HL-60 (cell line): Measurements from ENCODE around the gene DPYSL5.

ENCODE experiments used
- DNase-seq, 2 experiments: peaks; one replicate each; pipeline ENCODE4 v3.0.0-alpha.2; 2010 to 2020; ENCODE audit warnings: low read depth in 1 of 2, low spot score in 1 of 2
- H3K27ac ChIP-seq: fragments of 250-450 bp; sonication (Bioruptor Pico); replicated peaks from 2 replicates; pipeline ENCODE4 v1.5.1; 2020; ENCODE audit warnings: mild to moderate bottlenecking, moderate library complexity
- H3K27me3 ChIP-seq: fragments of 250-450 bp; sonication (Bioruptor Pico); 2 replicates; pipeline ENCODE4 v1.5.1; 2021; ENCODE audit warnings: mild to moderate bottlenecking, moderate library complexity; ENCODE audit not compliant: insufficient read depth, poor library complexity, severe bottlenecking
- H3K4me3 ChIP-seq: replicated peaks from 2 replicates; pipeline ENCODE4 v1.5.1; 2011; ENCODE audit warnings: mild to moderate bottlenecking, control low read depth, low read length; ENCODE audit not compliant: insufficient read depth
- GABPA ChIP-seq: IDR thresholded peaks from 2 replicates; pipeline ENCODE4 v1.6.1; 2012; ENCODE audit warnings: low read depth
- POLR2AphosphoS5 ChIP-seq: IDR thresholded peaks from 2 replicates; pipeline ENCODE4 v1.6.1; 2012; ENCODE audit warnings: low read depth
- REST ChIP-seq: IDR thresholded peaks from 2 replicates; pipeline ENCODE4 v1.6.1; 2012; ENCODE audit warnings: low read depth; ENCODE audit not compliant: insufficient replicate concordance
- SPI1 ChIP-seq: IDR thresholded peaks from 2 replicates; pipeline ENCODE4 v1.6.1; 2012; ENCODE audit warnings: low read depth, mild to moderate bottlenecking, borderline replicate concordance
- TF ChIP-seq, protein P1 (sequence below): IDR thresholded peaks from one replicate; pipeline ENCODE4 v1.5.1; 2011; ENCODE audit warnings: low read length, control low read depth, inconsistent platforms; ENCODE audit not compliant: insufficient read depth

The DPYSL5 gene

GRCh38 chr2:26887151-26887550 lies 39.2 kb downstream of the DPYSL5 start:
- Histone ChIP-seq H3K27ac (peak overlapping the region; percentile 59), H3K4me3 (no peak overlapping the region), H3K27me3 (no peaks in the 10 kb centered on the region)
- TF ChIP-seq GABPA (peak; percentile 55; the same call in 1 of the 2 replicates), POLR2AphosphoS5 (peak; percentile 81), REST (no peak), SPI1 (peak; percentile 100)
- TF ChIP-seq, protein P1, sequence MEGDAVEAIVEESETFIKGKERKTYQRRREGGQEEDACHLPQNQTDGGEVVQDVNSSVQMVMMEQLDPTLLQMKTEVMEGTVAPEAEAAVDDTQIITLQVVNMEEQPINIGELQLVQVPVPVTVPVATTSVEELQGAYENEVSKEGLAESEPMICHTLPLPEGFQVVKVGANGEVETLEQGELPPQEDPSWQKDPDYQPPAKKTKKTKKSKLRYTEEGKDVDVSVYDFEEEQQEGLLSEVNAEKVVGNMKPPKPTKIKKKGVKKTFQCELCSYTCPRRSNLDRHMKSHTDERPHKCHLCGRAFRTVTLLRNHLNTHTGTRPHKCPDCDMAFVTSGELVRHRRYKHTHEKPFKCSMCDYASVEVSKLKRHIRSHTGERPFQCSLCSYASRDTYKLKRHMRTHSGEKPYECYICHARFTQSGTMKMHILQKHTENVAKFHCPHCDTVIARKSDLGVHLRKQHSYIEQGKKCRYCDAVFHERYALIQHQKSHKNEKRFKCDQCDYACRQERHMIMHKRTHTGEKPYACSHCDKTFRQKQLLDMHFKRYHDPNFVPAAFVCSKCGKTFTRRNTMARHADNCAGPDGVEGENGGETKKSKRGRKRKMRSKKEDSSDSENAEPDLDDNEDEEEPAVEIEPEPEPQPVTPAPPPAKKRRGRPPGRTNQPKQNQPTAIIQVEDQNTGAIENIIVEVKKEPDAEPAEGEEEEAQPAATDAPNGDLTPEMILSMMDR: no peak
- DNase-seq: peak; percentile 3 to 96

DNA sequence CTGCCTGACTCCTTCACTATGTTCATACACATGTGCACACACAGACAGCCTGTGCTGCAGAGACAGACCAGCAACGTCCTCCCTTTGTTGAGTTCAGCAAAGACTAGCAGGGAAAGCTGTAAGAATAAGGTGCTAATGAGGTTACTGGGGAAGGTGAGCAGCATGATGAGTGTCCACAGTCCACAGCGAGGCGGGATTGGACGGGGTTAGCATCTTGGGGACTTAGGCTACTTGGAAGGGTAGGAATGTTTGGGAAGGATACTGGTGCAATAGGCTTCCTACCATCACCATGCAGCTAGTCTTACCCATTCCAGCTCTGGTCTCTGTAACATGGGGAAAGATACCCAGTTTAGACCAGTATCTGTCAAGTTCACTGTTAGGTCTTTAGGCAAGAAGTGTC lies 41.9 kb downstream of the DPYSL5 start:
- no peak for TF ChIP-seq GABPA
- no peak for TF ChIP-seq REST
- no peak for TF ChIP-seq POLR2AphosphoS5
- TF ChIP-seq SPI1: no peak
- TF ChIP-seq, protein P1: no peak
- Histone ChIP-seq H3K27me3 (no peaks in the 10 kb centered on the region), H3K27ac (no peak overlapping the region), H3K4me3 (no peak overlapping the region)
- DNase-seq: no peak

DNA sequence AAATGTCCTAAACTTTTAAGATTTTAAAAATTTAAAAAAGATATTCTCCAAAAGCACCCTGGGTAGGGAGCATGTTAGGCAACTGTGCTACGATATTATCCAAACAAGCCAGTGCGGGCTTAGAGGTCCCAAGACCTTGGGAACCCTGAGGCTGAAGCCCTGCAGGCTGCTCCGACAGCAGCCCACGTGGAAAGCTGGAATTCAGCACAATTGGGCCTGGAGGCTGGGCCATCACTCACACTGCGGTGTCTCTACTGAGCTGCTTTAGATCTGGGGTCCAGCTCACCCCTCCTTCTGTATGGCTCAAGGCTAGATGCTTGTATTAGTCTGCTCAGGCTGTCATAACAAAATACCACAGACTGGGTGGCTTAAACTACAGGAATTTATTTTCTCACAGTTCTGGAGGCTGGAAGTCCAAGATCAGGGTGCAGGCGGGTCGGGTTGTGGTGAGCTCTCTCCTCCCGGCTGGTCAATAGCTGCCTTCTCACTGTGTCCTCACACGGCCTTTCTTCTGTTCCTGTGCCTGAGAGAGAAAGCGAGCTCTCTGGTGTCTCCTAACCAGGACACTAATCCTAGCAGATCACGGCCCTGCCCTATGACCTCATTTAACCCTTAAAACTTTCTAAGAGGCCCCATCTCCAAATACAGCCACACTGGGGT lies 42.5 kb downstream of the DPYSL5 start:
- TF ChIP-seq GABPA (no peak), SPI1 (no peak), REST (no peak), POLR2AphosphoS5 (no peak)
- TF ChIP-seq, protein P1: no peak
- Histone ChIP-seq H3K27me3 (no peaks in the 10 kb centered on the region), H3K4me3 (no peak overlapping the region), H3K27ac (no peak overlapping the region)
- DNase-seq: no peak
